COR-L47 (cell line): Measurements from ENCODE around the gene RNASE2.
"Not testable (repeated sequence)": the region's sequence is repeated elsewhere in the genome, so short reads cannot be mapped to it uniquely, and the experiment has no call there.

Experiments used
- DNase-seq: peaks from one replicate; lab custom pipeline; 2025; lab: John Stamatoyannopoulos, UW

Gene RNASE2

DNA sequence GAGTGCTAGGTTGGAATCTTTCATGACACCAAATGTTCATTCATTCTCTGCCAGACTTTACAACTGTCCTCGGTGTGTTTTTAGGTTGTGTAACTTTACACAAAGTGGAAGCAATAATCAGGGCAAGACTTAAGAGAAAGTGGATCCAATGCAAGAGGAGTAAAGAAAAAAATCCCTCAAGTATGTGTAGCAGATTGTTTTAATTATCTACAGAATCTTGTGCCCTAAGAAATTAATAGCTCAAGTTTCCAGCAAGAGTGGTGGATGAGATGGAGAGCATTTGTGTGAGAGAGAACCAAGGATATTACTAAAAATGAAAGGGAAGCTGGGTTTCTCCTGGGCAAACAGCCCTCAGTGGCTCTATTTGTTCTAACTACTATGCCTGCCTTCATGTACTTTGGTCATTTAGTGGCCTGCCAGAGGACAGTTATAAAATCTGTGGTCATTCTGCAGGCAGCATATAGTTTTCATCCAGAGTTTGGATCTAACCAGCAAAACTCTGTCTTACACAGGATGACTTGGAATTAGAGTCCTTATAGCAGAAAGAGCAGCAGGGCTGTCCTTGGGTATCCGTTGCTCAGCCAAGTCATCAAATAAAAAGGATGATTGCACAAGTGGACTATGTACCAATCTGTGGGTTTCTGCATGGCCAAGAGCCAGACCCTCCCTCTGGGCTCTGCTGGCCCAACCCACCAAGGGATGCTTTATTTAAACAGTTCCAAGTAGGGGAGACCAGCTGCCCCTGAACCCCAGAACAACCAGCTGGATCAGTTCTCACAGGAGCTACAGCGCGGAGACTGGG lies at the start of gene RNASE2:
TSS of gene RNASE2 (plus strand) at position 752 of the 802 bp plus-strand sequence. CDS start 285 bp downstream, outside the sequence.
- DNase-seq = not testable (repeated sequence)

DNA sequence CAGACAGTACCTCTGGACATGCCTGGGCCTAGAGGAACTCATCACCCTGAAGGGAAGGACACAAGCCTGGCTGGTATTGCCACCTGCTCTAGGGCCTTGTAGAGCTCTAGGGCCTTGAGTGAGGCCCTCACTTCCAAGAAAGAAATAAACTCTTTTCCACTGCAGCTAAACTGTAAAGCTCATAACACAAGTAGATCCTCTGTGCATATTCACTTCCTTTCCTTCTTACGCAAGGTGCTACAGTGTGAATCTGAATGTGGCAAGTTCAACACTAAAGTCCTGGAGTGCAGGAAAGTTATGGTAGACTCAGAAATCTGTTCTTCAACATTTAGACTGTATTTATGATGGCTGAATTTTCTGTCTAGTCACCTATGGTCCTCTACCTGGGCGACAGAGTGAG lies 49.6 kb upstream of the RNASE2 start:
- DNase-seq = no peak

DNA sequence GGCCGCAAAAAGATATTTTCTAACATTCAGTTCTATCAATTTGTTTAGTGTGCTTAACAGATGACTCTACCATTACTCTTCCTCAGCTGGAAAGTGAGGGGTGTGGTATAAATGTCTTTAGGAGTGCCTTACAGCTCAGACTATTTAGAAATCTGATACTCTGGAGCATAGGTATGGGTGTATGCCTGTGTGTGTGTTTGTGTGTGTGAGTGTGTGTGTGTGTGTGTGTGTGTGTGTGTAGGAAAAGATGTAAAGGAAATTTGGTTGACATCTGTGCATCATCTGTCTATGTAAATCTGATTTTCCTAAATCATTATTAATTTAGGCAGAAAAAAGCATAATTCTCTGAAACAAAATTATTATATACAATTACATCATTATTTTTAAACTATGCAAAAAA lies 48.1 kb upstream of the RNASE2 start:
- DNase-seq = no peak

DNA sequence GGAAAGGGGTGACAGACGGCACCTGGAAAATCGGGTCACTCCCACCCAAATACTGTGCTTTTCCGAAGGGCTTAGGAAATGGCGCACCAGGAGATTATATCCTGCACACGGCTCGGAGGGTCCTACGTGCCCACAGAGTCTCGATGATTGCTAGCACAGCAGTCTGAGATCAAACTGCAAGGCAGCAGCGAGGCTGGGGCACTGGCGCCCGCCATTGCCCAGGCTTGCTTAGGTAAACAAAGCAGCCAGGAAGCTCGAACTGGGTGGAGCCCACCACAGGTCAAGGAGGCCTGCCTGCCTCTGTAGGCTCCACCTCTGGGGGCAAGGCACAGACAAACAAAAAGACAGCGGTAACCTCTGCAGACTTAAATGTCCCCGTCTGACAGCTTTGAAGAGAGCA lies 44.5 kb upstream of the RNASE2 start:
- DNase-seq = not testable (repeated sequence)

DNA sequence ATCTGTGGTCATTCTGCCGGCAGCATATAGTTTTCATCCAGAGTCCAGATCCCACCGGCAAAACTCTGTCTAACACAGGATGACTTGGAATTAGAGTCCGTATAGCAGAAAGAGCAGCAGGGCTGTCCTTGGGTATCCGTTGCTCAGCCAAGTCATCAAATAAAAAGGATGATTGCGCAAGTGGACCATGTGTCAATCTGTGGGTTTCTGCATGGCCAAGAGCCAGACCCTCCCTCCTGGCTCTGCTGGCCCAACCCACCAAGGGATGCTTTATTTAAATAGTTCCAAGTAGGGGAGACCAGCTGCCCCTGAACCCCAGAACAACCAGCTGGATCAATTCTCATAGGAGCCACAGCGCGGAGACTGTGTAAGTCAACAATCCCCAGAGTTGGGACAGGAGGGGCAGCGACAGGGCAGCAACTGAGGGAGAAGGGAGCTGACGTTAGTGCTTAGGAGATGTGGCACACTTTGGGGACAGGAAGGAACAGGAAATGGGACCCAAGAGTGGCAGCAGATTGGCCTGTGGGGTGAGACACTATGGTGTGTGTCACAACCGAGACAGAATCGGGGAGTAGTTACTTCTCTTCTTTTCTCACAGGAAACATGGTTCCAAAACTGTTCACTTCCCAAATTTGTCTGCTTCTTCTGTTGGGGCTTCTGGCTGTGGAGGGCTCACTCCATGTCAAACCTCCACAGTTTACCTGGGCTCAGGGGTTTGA lies 36.1 kb upstream of the RNASE2 start:
- not testable (repeated sequence) for DNase-seq

DNA sequence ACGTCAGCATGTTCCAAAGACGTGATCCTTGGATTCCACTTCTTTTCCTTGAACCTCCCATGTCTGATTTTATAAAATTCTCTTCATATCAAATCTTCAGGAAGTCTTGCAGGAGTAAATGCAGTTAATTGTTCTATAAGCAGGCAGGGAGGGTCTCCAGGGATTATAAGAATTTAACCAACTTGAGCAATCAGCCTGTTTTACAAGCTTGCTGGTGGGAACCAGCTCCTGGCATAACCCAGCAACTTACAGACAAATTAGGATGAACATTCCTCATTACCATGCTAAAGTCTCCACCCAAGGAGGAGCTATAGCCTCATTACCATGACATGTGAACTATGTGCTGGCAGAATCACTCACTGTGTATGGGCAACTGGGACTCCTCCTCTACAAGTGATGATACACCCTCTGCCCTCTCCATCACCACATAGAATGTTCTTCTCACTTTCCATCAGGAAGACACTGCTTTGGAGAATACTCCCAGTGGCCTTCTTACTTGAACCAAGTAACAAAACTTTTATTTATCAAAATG lies 31.5 kb upstream of the RNASE2 start:
- DNase-seq = not testable (repeated sequence)

DNA sequence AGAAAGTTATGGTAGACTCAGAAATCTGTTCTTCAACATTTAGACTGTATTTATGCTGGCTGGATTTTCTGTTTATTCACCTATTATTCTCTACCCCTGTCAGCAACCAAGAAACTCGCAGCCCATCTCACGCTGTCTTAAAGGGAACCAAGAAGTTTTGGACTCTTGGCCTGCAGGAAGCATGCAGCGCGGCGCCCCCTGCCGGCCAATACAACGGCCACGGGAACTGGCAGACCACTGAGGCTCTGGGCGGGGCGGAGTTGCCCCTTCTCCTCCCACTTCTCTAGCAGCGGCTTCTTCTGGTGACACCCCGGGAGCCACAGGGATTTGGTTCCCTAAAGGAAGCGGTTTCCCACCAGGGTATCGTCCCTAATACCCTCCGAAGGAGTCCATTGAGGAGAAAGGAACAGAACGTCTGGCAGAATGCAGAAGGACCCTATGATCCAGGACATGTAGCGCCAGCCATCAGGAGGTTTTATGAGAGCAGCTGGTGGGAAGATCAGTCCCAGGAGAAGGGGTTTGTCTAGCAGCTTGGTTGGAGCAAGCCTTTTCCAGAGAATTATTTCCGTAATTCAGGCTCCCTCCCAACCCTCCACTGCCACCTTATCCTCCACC lies 21.0 kb upstream of the RNASE2 start:
- no peak for DNase-seq

DNA sequence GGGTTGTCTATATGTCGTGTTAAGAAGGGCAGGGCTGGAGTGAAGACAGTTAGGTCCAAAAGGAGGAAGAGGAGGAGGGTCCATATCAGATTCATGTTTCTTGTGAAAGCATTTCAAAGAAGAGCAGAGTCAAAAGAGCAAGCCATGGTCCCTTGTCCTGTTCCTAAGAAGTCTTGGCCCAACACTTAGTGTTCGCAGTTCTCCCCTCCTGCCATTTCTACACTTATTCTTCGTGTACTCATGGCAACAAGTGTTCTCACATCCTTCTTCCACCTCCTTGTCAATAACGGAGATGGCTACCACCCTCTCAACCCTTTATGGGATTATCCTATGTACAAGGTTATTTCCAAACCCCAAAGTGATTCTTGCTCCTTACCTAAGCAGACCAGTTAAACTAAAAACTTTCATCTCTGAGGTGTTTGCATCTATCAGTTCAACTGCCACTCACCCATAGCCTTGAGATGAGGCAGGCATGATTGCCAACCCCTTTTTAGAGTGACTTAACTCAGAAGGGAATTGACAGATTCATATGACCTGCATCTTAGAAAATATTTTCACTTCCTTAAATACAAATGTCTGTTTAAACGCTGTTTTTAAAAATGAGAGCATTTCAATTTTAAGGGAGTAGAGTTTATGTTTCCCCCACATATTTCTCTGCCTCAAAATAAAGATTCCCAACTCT lies 19.8 kb upstream of the RNASE2 start:
- DNase-seq = no peak

DNA sequence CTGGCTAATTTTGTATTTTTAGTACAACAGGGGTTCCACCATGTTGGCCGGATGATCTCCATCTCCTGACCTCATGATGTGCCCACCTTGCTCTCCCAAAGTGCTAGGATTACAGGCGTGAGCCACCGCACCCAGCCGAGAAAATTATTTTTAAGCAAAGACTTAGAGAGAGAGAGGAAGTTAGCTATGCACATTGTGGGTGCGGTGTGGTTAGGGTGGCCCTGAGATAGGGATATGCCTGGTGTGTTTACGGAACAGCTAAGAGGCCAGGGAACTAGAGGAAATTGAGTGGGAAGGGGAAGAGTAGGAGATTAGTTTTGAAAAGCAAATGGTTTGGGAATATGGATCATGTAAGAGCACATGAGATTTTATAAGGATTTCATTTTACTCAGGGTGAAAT lies 10.1 kb upstream of the RNASE2 start:
- not testable (repeated sequence) for DNase-seq

DNA sequence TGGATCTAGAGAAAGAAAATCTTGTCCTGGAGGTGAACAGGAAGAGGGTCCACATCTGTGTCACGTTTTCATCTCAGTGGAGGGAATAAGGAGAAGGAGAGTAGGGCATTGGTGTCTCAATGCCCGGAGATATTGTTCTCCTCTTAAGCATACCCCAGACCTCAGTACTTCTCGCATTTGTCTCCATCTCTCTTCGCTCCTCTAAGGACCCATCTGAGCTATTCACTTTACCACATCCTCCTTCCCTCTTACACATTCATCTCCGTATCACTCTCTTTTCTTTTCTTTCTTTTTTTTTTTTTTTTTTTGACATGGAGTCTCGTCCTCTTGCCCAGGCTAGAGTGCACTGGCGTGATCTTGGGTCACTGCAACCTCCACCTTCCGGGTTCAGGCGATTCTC lies 8.6 kb upstream of the RNASE2 start:
- DNase-seq = not testable (repeated sequence)

DNA sequence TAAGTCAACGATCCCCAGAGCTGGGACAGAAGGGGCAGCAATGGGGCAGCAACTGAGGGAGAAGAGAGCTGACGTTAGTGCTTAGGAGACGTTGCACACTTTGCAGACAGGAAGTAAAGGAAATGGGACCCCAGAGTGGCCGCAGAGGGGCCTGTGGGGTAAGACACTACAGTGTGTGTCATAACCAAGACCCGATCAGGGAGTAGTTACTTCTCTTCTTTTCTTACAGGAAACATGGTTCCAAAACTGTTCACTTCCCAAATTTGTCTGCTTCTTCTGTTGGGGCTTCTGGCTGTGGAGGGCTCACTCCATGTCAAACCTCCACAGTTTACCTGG lies 219 bp downstream of the RNASE2 start:
- DNase-seq = not testable (repeated sequence)

DNA sequence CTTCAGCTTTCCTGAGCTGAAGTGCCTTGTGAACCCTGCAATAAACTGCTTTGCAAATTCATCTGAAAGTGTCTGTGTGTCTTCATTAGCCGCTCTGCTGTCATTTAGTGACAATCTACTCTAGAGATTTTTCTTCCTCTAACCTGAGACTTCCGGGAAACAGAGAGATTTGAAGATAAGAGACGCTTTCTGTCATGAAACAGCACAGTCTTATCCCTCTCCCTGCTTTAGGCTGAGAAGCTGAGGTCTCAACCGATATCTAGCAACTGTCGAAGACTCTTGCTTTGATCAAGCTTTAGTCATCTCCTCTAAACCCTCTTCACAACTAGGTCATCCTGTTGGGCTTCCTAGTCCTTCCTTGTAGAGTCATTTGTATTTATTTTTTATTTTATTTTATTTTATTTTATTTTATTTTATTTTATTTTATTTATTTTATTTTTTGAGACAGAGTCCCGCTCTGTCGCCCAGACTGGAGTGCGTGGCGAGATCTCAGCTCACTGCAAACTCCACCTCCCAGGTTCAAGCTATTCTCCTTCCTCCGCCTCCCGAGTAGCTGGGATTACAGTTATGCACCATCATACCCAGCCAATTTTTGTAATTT lies 1.2 kb downstream of the RNASE2 start:
- DNase-seq = no peak

DNA sequence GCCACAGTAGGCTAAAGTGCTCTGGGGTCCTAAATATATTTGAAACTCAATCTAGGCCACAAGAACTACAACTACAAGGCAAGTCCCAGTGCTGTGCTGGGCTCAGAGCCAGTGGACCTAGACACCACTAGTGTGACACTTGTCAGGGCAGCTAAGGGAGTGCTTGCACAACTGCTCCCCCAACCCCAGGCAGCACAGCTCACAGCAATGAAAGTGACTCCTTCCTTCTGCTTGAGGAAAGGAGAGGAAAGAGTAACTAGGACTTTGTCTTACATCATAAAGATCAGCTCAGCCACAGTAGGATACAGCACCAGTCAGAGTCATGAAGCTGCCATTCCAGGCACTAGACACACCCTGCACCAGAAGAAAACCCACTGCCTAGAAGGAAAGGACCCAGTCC lies 3.7 kb downstream of the RNASE2 start:
- not testable (repeated sequence) for DNase-seq

DNA sequence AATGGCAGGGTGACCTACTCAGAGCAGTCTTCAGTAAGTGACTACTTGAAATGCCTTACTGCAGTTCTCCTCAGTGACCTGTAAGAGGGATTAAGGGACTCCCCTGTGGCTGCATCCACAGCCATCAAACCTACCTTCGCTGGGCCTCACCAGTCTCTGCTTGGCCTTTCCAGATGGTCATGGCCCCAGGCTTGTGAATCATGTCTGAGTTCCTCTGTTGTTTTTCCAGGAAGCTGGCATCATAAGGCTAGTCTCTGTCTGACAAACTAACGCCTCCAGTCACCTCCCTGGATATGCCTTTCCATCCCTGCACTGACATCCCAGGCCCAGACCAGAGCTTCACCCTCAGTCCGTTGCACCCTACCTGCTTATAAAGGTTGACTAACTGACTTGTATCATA lies 14.0 kb downstream of the RNASE2 start:
- no peak for DNase-seq

DNA sequence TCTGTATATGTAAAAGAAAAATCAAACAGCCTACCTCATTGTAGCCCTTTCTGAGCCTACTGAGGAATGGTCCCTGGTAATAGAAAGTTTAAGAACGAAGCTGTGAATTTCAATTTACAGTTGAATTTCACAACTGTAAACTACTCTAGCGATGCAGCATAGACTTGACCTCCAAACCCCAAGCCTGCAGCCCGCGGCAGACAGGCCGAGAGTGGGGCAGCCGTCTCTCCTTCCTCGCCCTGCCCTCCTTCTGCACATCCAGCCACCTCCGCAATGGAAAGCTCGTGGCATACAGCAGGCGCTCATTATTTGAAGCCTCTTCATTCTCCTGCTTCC lies 15.3 kb downstream of the RNASE2 start:
- no peak for DNase-seq

DNA sequence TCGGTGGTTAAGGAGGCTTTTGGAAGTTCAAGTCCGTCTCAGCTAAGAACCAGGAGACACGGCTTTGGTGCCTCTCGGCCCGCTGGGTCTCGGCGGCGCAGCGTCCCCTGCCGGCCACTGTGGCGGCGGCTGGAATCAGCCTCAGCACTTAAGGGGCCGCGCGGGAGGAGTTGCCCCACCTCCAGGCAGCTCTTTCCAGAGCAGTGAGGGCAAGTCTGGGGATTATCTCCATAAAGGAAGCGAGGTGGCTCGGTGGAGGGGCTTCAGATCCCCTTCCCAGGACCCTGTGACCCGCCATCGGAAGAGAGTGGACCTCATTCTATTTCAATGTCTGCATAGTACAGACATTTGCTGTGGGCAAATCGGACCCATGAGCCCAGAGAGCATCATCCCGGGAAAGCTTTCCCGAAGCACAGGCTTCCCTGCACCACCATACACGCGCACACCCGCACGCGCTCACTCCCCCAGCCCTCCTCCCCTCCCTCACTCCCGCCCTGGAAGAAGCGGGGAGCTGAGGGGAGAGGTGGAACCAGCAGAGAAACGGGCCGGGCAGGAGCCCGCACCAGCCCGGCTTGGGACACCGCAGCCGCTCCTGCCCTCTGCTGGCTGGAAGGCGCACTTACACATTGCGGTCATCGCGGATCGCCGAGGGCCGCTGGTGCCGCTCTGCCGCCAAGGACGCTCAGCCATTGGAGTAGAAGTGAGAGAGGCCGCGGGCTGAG lies 15.9 kb downstream of the RNASE2 start:
- DNase-seq = peak; percentile 36

DNA sequence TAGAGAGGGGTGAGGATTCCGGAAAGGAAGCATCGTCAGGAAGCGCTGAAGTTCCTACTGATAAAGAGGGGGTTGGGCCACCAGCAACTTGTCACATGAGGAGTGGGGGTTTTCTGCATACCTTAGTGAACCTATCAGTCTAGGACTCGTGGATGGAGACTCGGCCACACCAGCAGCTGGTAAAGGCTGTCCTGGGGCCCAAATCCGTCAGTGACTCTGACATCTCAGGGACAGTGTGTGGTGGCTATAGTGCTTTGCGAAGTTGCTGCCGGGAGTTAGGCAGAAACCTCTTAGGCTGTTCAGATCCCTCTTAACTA lies 16.4 kb downstream of the RNASE2 start:
- DNase-seq = no peak

DNA sequence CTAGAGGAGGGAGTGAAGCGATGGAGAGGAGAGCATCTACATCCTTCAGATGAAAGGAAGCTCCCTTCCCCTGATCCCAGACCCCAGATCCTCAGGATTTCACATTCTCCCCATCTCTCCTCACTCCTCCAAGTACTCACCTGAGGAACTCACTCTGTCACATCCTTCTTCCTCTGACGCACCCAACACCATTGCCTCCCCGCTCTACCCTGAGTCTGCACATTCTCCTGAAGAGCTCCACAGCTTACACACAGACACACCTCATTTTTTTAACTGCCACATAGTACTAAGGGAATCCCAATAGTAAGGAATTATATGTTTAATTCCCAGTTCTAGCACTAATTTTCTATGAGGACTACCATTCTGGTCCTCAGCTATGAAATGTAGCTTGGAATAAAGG lies 18.2 kb downstream of the RNASE2 start:
- no peak for DNase-seq

DNA sequence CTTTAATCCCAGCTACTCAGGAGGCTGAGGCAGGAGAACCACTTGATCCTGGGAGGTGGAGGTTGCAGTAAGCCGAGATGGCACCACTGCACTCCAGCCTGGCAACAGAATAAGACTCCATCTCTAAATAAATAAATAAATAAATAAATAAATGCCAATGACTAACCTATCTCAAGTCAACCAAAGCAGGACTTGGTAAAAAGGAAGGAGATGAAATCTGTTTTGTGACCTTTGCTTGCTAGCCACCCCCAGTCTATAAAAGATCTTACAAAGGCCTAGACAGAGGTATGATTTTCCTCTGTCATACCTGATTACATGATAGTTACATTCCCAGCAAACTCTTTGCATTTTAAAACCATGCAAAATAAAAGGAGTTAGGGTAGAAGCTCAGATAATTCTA lies 21.0 kb downstream of the RNASE2 start:
- no peak for DNase-seq

DNA sequence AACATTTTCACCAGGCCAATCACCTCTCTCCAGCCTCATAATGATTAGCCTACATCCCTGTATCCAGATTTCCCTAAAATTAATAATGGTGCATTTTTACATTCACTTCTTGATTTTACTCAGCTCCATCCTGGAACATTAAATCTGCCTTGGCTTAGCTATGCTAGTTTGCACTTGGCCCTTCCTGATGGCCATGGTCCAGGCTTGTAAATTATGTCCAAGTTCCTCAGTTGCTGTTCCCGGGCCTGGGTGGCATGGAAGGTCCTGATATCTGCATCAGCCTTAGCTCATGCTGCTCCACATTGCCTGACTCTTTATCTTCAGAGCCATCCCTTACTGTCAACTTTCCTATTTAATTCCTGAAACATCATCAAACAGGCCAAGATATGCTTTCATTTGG lies 23.4 kb downstream of the RNASE2 start:
- no peak for DNase-seq

DNA sequence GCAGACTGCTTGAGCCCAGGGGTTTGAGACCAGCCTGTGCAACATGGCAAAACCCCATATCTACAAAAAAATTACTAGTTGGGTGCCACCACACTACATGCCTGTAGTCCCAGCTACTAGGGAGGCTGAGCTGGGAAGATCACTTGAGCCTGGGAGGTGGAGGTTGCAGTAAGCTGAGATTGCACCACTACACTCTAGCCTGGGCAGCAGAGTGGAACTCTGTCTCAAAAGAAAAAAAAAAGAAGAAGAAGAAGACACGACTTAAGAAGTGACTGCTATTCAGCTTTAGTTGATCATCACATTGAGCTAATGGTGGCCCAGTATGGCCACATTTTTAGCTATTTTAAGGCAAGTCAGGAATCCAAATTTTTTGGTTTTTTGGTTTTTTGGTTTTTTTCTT lies 25.6 kb downstream of the RNASE2 start:
- no peak for DNase-seq
